Neural progenitor cell (in vitro differentiated cells): Measurements from ENCODE around the gene SPINT3. TPM values are rescaled to one million over a fixed set of nuclear protein-coding genes. Genes with fewer than 3 reads are reported as not detected.

Experiments
- DNase-seq: peaks from one replicate; pipeline ENCODE4 v3.0.0-alpha.2; 2016; ENCODE audit warnings: low spot score
- H2AFZ ChIP-seq: fragments of 200-600 bp; sonication (generic); replicated peaks from 2 replicates; pipeline ENCODE4 v1.6.1; 2016; ENCODE audit warnings: antibody characterized with exemption
- H3F3A ChIP-seq: fragments of 200-600 bp; sonication (generic); 2 replicates; pipeline ENCODE4 v1.6.1; 2016; ENCODE audit warnings: antibody characterized with exemption, low read depth
- H3K27ac ChIP-seq: fragments of 200-600 bp; sonication (generic); 2 replicates; pipeline ENCODE4 v1.5.1; 2016; ENCODE audit warnings: mild to moderate bottlenecking
- H3K27me3 ChIP-seq: fragments of 200-600 bp; sonication (generic); 2 replicates; pipeline ENCODE4 v1.6.1; 2016; ENCODE audit warnings: mild to moderate bottlenecking, moderate library complexity
- H3K36me3 ChIP-seq: fragments of 200-600 bp; sonication (generic); 2 replicates; pipeline ENCODE4 v1.5.1; 2016
- H3K4me1 ChIP-seq: fragments of 200-600 bp; sonication (generic); 2 replicates; pipeline ENCODE4 v1.6.1; 2016; ENCODE audit warnings: mixed run types
- H3K4me2 ChIP-seq: fragments of 200-600 bp; sonication (generic); 2 replicates; pipeline ENCODE4 v1.6.1; 2016
- H3K4me3 ChIP-seq: fragments of 200-600 bp; sonication (generic); 2 replicates; pipeline ENCODE4 v1.5.1; 2016
- H3K79me2 ChIP-seq: fragments of 200-600 bp; sonication (generic); 2 replicates; pipeline ENCODE4 v1.6.1; 2016; ENCODE audit warnings: low read depth
- H3K9ac ChIP-seq: fragments of 200-600 bp; sonication (generic); 2 replicates; pipeline ENCODE4 v1.6.1; 2016
- H3K9me3 ChIP-seq: fragments of 200-600 bp; sonication (generic); 2 replicates; pipeline ENCODE4 v1.5.1; 2016; ENCODE audit warnings: low read depth
- H4K20me1 ChIP-seq: fragments of 200-600 bp; sonication (generic); 2 replicates; pipeline ENCODE4 v1.6.1; 2016; ENCODE audit warnings: low read depth
- H3K27ac Mint-ChIP-seq: 3 replicates; pipeline ENCODE4 v1.8.0; 2021; ENCODE audit warnings: mixed read lengths
- H3K27me3 Mint-ChIP-seq: 2 replicates; pipeline ENCODE4 v1.8.0; 2022; ENCODE audit warnings: low read depth, mild to moderate bottlenecking, inconsistent platforms, moderate library complexity, mixed read lengths; ENCODE audit not compliant: insufficient read depth
- H3K36me3 Mint-ChIP-seq: 3 replicates; pipeline ENCODE4 v1.8.0; 2021; ENCODE audit warnings: mixed read lengths
- H3K4me1 Mint-ChIP-seq: 3 replicates; pipeline ENCODE4 v1.8.0; 2021; ENCODE audit warnings: mixed read lengths
- H3K4me3 Mint-ChIP-seq: 3 replicates; pipeline ENCODE4 v1.8.0; 2021; ENCODE audit warnings: mild to moderate bottlenecking, moderate library complexity, mixed read lengths
- H3K9me3 Mint-ChIP-seq: 3 replicates; pipeline ENCODE4 v1.8.0; 2020; ENCODE audit warnings: mixed read lengths
- CTCF ChIP-seq: fragments of 200-600 bp; sonication (generic); IDR thresholded peaks from 2 replicates; pipeline ENCODE4 v1.5.1; 2017; ENCODE audit warnings: antibody characterized with exemption, mild to moderate bottlenecking
- EZH2 ChIP-seq: fragments of 200-600 bp; sonication (generic); IDR thresholded peaks from 2 replicates; pipeline ENCODE4 v1.6.1; 2017; ENCODE audit warnings: antibody characterized with exemption, mild to moderate bottlenecking, moderate library complexity
- EZH2phosphoT487 ChIP-seq: fragments of 200-600 bp; sonication (generic); IDR thresholded peaks from 2 replicates; pipeline ENCODE4 v1.6.1; 2017; ENCODE audit warnings: antibody characterized with exemption
- total RNA-seq: library from RNA; depleted of rRNA; stranded (reverse); fragments of >200 nt; gene quantifications from 2 replicates; pipeline ENCODE4 v1.2.3, GENCODE V29; 2015; ENCODE audit warnings: low replicate concordance

SPINT3 gene
- total RNA-seq, 1 donor from 2014 or later, result not detected

DNA sequence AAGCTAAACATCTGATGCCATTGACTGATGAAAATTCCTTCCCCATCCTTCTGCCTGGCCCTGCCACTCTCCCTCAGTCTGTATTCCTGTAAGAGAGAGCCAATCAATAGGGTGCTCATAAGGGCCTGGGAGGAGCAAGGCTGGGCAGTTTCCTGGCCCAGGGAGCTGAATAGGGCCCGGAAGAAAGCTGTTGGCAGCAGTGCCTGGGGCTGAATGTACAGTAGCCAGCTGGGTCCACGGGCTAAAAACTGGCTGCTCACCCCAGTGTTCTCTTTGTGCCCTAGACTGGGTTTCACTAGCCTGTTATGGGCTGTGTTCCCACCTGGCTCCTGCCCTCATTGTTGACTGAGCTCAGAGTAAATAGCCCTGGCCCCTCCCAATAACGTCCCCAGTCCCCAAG lies 47.6 kb downstream of the SPINT3 start:
- no peak overlapping the region for H3K27ac ChIP-seq
- DNase-seq, result no peak
- H3F3A ChIP-seq, result peaks cover 6% of the 10 kb centered on the region
- no peaks in the 10 kb centered on the region for H3K9me3 ChIP-seq
- TF ChIP-seq CTCF, result no peak
- TF ChIP-seq EZH2, result no peak
- H3K36me3 ChIP-seq, result no peaks in the 10 kb centered on the region
- no peaks in the 10 kb centered on the region for H3K4me1 ChIP-seq
- Mint-ChIP-seq H3K4me1 (peaks cover 13% of the 10 kb centered on the region), H3K27ac (no peak overlapping the region), H3K4me3 (no peak overlapping the region), H3K9me3 (peaks cover 3% of the 10 kb centered on the region), H3K27me3 (peaks cover 17% of the 10 kb centered on the region), H3K36me3 (no peaks in the 10 kb centered on the region)
- no peak overlapping the region for H3K4me3 ChIP-seq
- no peaks in the 10 kb centered on the region for H4K20me1 ChIP-seq
- no peaks in the 10 kb centered on the region for H3K79me2 ChIP-seq
- no peak overlapping the region for H2AFZ ChIP-seq
- H3K9ac ChIP-seq, result no peak overlapping the region
- H3K4me2 ChIP-seq, result no peak overlapping the region
- peaks cover 67% of the 10 kb centered on the region for H3K27me3 ChIP-seq

GRCh38 chr20:45467172-45467571 lies 48.2 kb downstream of the SPINT3 start:
- Mint-ChIP-seq H3K27me3 (peaks cover 17% of the 10 kb centered on the region), H3K36me3 (no peaks in the 10 kb centered on the region), H3K27ac (no peak overlapping the region), H3K9me3 (no peaks in the 10 kb centered on the region), H3K4me1 (peaks cover 13% of the 10 kb centered on the region), H3K4me3 (no peak overlapping the region)
- Histone ChIP-seq H3K27ac (no peak overlapping the region), H3K27me3 (peaks cover 67% of the 10 kb centered on the region), H3F3A (peaks cover 6% of the 10 kb centered on the region), H3K9ac (no peak overlapping the region), H3K4me1 (no peaks in the 10 kb centered on the region), H3K9me3 (no peaks in the 10 kb centered on the region), H3K36me3 (no peaks in the 10 kb centered on the region), H3K4me3 (no peak overlapping the region), H3K4me2 (no peak overlapping the region), H2AFZ (no peak overlapping the region), H3K79me2 (no peaks in the 10 kb centered on the region), H4K20me1 (no peaks in the 10 kb centered on the region)
- no peak for DNase-seq
- no peak for TF ChIP-seq EZH2
- no peak for TF ChIP-seq CTCF
- no peak for TF ChIP-seq EZH2phosphoT487

GRCh38 chr20:45465491-45466266 lies 49.7 kb downstream of the SPINT3 start:
- Mint-ChIP-seq H3K27ac (no peak overlapping the region), H3K4me3 (no peak overlapping the region), H3K9me3 (no peaks in the 10 kb centered on the region), H3K36me3 (no peaks in the 10 kb centered on the region), H3K4me1 (peaks cover 8% of the 10 kb centered on the region), H3K27me3 (peaks cover 11% of the 10 kb centered on the region)
- Histone ChIP-seq H3K4me3 (no peak overlapping the region), H3K27me3 (peaks cover 54% of the 10 kb centered on the region), H3K9me3 (no peaks in the 10 kb centered on the region), H3K4me2 (no peak overlapping the region), H3F3A (peaks cover under 1% of the 10 kb centered on the region), H3K36me3 (no peaks in the 10 kb centered on the region), H3K27ac (no peak overlapping the region), H2AFZ (no peak overlapping the region), H3K9ac (no peak overlapping the region), H3K4me1 (no peaks in the 10 kb centered on the region), H3K79me2 (no peaks in the 10 kb centered on the region), H4K20me1 (no peaks in the 10 kb centered on the region)
- DNase-seq, result no peak
- TF ChIP-seq EZH2phosphoT487, result no peak
- no peak for TF ChIP-seq EZH2
- no peak for TF ChIP-seq CTCF
